Fibroblast of lung (primary cell): ENCODE data around the gene CCDC92. TPM values are rescaled to one million over a fixed set of nuclear protein-coding genes. Genes with fewer than 3 reads are reported as not detected.

Experiments used
- DNase-seq, 2 donors: peaks; one replicate each; pipeline versions ENCODE4 v3.0.0 to v3.0.0-alpha.2; 2010; ENCODE audit warnings: low read depth in 2 of 2
- H2AFZ ChIP-seq: 2 replicates; pipeline ENCODE4 v1.5.1; 2012; ENCODE audit warnings: low read length, control low read depth, inconsistent platforms
- H3K27ac ChIP-seq: 2 replicates; pipeline ENCODE4 v1.5.1; 2011; ENCODE audit warnings: low read length, control low read depth; ENCODE audit not compliant: insufficient read depth
- H3K27me3 ChIP-seq: 2 replicates; pipeline ENCODE4 v1.5.1; 2011; ENCODE audit warnings: mild to moderate bottlenecking, low read length; ENCODE audit not compliant: control insufficient read depth, insufficient read depth
- H3K36me3 ChIP-seq: 2 replicates; pipeline ENCODE4 v1.5.1; 2011; ENCODE audit warnings: low read length; ENCODE audit not compliant: control insufficient read depth, insufficient read depth
- H3K4me1 ChIP-seq: 2 replicates; pipeline ENCODE4 v1.5.1; 2011; ENCODE audit warnings: low read length; ENCODE audit not compliant: control insufficient read depth, insufficient read depth; ENCODE audit errors: extremely low read depth
- H3K4me2 ChIP-seq: 2 replicates; pipeline ENCODE4 v1.5.1; 2011; ENCODE audit warnings: low read length, control low read depth; ENCODE audit not compliant: insufficient read depth; ENCODE audit errors: extremely low read depth
- H3K4me3 ChIP-seq, 4 experiments: fragments of 200-600 bp in 1 of 4; sonication (generic) in 1 of 4; replicated peaks in 1 of 4; 2 replicates each; pipeline ENCODE4 v1.5.1; 2011 to 2016; ENCODE audit warnings: low read length in 4 of 4, low read depth in 3 of 4, mild to moderate bottlenecking in 3 of 4, control low read depth in 2 of 4, inconsistent platforms in 1 of 4, mixed read lengths in 1 of 4; ENCODE audit not compliant: insufficient read depth in 1 of 4; ENCODE audit errors: control extremely low read depth in 1 of 4
- H3K79me2 ChIP-seq: 2 replicates; pipeline ENCODE4 v1.5.1; 2012; ENCODE audit warnings: mild to moderate bottlenecking, low read length, inconsistent platforms; ENCODE audit not compliant: control insufficient read depth, insufficient read depth
- H3K9ac ChIP-seq: 2 replicates; pipeline ENCODE4 v1.5.1; 2011; ENCODE audit warnings: mild to moderate bottlenecking, low read length, control low read depth; ENCODE audit not compliant: insufficient read depth
- H3K9me3 ChIP-seq: 2 replicates; pipeline ENCODE4 v1.5.1; 2012; ENCODE audit warnings: low read depth, low read length; ENCODE audit not compliant: control insufficient read depth, insufficient read depth
- H4K20me1 ChIP-seq: 2 replicates; pipeline ENCODE4 v1.5.1; 2011; ENCODE audit warnings: low read length; ENCODE audit not compliant: control insufficient read depth, insufficient read depth; ENCODE audit errors: extremely low read depth
- EZH2 ChIP-seq: IDR thresholded peaks from 2 replicates; pipeline ENCODE4 v1.5.1; 2012; ENCODE audit warnings: low read length, control low read depth, mild to moderate bottlenecking; ENCODE audit errors: missing control alignments
- polyA plus RNA-seq, 2 donors: library from polyadenylated mRNA; depleted of rRNA in 1 of 2; stranded (reverse) in 1 of 2; unstranded in 1 of 2; fragments of >200 nt; gene quantifications; 2 replicates each; pipeline ENCODE4 v1.2.1, GENCODE V29; 2011 to 2012; ENCODE audit warnings: missing spikeins in 1 of 2
- total RNA-seq: library from RNA; depleted of rRNA; stranded (reverse); fragments of >200 nt; gene quantifications from 2 replicates; pipeline ENCODE4 v1.2.1, GENCODE V29; 2014
- TF ChIP-seq, protein P1 (sequence below), 2 donors: IDR thresholded peaks in 1 of 2; conservative IDR thresholded peaks in 1 of 2; 1 replicate in 1 of 2; 2 replicates in 1 of 2; pipeline ENCODE4 v1.5.1; 2011 to 2012; ENCODE audit warnings: low read length in 2 of 2, control low read depth in 1 of 2, inconsistent platforms in 1 of 2, low read depth in 1 of 2, mild to moderate bottlenecking in 1 of 2

CCDC92 gene
- total and polyA plus RNA-seq, 2 donors (not counting 1 experiment from before 2014, with no cell fraction given): 13.2 to 42.3 TPM

DNA sequence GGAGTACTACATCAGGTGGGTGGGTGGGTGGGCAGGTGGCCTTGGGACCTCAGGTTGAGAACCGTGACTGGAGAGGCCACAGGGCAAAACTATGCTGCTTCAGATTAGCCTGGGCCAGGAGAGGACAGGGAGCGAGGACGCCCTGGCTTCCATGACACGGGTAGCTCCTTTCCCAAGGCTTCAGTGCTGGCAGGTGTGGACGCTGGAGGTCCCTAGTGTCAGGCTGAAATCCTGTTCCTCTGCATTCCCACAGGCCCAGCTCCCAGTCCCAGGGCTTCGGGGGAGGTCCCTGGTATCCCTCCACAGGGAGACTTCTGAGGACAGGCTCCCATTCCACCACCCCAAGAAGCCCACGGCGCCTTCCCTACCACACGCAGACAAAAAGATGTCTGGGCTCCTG is 31.6 kb downstream of the CCDC92 start:
- peaks cover 2% of the 10 kb centered on the region for H3K36me3 ChIP-seq
- no peaks in the 10 kb centered on the region for H4K20me1 ChIP-seq
- no peaks in the 10 kb centered on the region for H3K79me2 ChIP-seq
- H2AFZ ChIP-seq: no peak overlapping the region
- H3K27ac ChIP-seq: no peak overlapping the region
- H3K4me2 ChIP-seq: no peak overlapping the region
- no peaks in the 10 kb centered on the region for H3K9me3 ChIP-seq
- TF ChIP-seq, protein P1, sequence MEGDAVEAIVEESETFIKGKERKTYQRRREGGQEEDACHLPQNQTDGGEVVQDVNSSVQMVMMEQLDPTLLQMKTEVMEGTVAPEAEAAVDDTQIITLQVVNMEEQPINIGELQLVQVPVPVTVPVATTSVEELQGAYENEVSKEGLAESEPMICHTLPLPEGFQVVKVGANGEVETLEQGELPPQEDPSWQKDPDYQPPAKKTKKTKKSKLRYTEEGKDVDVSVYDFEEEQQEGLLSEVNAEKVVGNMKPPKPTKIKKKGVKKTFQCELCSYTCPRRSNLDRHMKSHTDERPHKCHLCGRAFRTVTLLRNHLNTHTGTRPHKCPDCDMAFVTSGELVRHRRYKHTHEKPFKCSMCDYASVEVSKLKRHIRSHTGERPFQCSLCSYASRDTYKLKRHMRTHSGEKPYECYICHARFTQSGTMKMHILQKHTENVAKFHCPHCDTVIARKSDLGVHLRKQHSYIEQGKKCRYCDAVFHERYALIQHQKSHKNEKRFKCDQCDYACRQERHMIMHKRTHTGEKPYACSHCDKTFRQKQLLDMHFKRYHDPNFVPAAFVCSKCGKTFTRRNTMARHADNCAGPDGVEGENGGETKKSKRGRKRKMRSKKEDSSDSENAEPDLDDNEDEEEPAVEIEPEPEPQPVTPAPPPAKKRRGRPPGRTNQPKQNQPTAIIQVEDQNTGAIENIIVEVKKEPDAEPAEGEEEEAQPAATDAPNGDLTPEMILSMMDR (conservative IDR thresholded peaks at IDR 0.05 in 1 of 2, IDR thresholded peaks at IDR 0.05 in 1 of 2; ENCODE audit: low read depth in 1 of 2, low read length in 2 of 2): no peak
- DNase-seq: no peak
- no peaks in the 10 kb centered on the region for H3K27me3 ChIP-seq
- H3K9ac ChIP-seq: no peak overlapping the region
- no peak overlapping the region for H3K4me3 ChIP-seq
- H3K4me1 ChIP-seq: no peaks in the 10 kb centered on the region

DNA sequence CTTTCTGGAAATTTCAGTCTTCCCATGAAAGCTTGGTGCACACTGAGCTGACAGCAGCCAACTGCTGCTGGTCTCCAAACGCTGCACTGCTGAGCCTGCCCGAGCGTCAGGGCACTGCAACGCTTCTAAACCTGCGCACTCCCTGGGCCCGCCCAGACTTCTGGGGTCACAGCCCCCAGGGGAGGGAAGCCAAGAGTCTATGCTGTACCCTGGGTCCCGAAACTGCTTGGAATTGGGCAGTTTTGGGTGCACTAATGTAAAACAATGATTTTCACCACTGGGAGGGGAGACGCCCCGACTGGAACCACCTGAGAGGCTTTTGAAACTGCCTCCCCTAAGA is 32.0 kb downstream of the CCDC92 start:
- no peak overlapping the region for H3K4me3 ChIP-seq
- H3K9ac ChIP-seq: no peak overlapping the region
- H2AFZ ChIP-seq: no peak overlapping the region
- TF ChIP-seq EZH2: no peak
- TF ChIP-seq, protein P1 (conservative IDR thresholded peaks at IDR 0.05 in 1 of 2, IDR thresholded peaks at IDR 0.05 in 1 of 2; ENCODE audit: low read depth in 1 of 2, low read length in 2 of 2): no peak
- no peaks in the 10 kb centered on the region for H3K79me2 ChIP-seq
- H3K4me1 ChIP-seq: no peaks in the 10 kb centered on the region
- H3K27me3 ChIP-seq: no peaks in the 10 kb centered on the region
- no peak overlapping the region for H3K4me2 ChIP-seq
- H3K9me3 ChIP-seq: no peaks in the 10 kb centered on the region
- DNase-seq: no peak
- no peak overlapping the region for H3K27ac ChIP-seq
- peaks cover 2% of the 10 kb centered on the region for H3K36me3 ChIP-seq
- no peaks in the 10 kb centered on the region for H4K20me1 ChIP-seq

DNA sequence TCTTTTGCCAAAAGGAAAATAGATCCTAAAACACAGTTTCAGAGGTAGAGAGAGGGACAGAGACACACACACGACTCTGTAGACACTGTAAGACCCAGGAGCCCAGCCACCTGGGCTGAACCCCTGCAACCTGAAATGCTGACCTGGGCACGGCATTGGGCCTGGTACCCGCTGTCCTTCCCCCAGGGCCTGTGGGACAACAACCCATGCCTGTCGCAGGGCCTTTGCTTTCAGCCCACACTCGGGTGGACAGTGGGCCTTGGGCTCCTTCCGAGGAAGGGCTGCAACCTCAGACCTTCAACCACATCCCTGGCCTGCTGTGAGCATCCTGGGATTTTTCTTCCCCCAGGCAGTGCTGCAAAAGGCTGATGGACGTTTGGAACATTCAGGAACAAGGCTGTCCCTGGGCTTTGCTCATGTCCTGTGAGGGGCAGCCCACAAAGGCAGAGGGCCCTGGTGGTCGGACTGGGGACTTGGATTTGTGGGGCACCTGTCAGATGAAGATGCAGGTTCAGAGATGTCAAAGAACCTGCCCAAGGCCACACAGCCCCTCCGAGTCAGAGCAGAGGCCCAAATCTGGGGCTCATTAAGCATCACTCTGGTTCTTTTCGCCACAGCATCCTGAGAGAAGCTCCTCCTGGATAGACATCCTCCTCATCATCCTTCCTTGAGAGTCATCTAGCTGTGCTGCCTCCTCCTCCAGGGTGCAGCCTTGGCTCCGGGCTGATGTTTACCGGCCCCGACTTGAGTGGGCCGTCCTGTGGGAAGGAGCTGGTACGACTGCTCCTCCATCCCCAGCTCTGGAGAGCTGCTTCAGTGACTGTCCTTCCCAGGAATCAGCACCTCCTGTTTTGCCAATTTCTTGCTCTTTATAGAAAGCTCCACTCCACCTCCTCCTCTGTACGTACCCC is 32.7 kb downstream of the CCDC92 start:
- DNase-seq: no peak
- H3K9me3 ChIP-seq: no peaks in the 10 kb centered on the region
- H3K9ac ChIP-seq: no peak overlapping the region
- no peaks in the 10 kb centered on the region for H3K4me1 ChIP-seq
- TF ChIP-seq, protein P1 (conservative IDR thresholded peaks at IDR 0.05 in 1 of 2, IDR thresholded peaks at IDR 0.05 in 1 of 2; ENCODE audit: low read depth in 1 of 2, low read length in 2 of 2): no peak
- TF ChIP-seq EZH2: no peak
- no peaks in the 10 kb centered on the region for H3K79me2 ChIP-seq
- H3K4me3 ChIP-seq: no peak overlapping the region
- H3K36me3 ChIP-seq: peaks cover 2% of the 10 kb centered on the region
- no peaks in the 10 kb centered on the region for H3K27me3 ChIP-seq
- H2AFZ ChIP-seq: no peak overlapping the region
- H4K20me1 ChIP-seq: no peaks in the 10 kb centered on the region
- H3K4me2 ChIP-seq: no peak overlapping the region
- H3K27ac ChIP-seq: no peak overlapping the region
